C4-2B (cell line): ENCODE measurements around the gene ERAL1.
A peak's percentile ranks its signal among the peaks of the same experiment; 100 is the strongest.
"Not testable (repeated sequence)": the region's sequence is repeated elsewhere in the genome, so short reads cannot be mapped to it uniquely, and the experiment has no call there.

Experiments used
- H3K27ac ChIP-seq: fragments of 450-650 bp; 2 replicates; pipeline ENCODE4 v1.5.1; 2017
- ZFX ChIP-seq: fragments of 450-650 bp; IDR thresholded peaks from 2 replicates; pipeline ENCODE4 v1.6.1; 2017
- TF ChIP-seq, protein P1 (sequence below): fragments of 450-650 bp; conservative IDR thresholded peaks from 2 replicates; pipeline ENCODE4 v1.5.1; 2017; ENCODE audit warnings: mild to moderate bottlenecking

Gene ERAL1

GRCh38 chr17:28841901-28842281 lies 12.9 kb upstream of the ERAL1 start:
- TF ChIP-seq, protein P1, sequence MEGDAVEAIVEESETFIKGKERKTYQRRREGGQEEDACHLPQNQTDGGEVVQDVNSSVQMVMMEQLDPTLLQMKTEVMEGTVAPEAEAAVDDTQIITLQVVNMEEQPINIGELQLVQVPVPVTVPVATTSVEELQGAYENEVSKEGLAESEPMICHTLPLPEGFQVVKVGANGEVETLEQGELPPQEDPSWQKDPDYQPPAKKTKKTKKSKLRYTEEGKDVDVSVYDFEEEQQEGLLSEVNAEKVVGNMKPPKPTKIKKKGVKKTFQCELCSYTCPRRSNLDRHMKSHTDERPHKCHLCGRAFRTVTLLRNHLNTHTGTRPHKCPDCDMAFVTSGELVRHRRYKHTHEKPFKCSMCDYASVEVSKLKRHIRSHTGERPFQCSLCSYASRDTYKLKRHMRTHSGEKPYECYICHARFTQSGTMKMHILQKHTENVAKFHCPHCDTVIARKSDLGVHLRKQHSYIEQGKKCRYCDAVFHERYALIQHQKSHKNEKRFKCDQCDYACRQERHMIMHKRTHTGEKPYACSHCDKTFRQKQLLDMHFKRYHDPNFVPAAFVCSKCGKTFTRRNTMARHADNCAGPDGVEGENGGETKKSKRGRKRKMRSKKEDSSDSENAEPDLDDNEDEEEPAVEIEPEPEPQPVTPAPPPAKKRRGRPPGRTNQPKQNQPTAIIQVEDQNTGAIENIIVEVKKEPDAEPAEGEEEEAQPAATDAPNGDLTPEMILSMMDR = no peak
- H3K27ac ChIP-seq = peak overlapping the region; percentile 78

DNA sequence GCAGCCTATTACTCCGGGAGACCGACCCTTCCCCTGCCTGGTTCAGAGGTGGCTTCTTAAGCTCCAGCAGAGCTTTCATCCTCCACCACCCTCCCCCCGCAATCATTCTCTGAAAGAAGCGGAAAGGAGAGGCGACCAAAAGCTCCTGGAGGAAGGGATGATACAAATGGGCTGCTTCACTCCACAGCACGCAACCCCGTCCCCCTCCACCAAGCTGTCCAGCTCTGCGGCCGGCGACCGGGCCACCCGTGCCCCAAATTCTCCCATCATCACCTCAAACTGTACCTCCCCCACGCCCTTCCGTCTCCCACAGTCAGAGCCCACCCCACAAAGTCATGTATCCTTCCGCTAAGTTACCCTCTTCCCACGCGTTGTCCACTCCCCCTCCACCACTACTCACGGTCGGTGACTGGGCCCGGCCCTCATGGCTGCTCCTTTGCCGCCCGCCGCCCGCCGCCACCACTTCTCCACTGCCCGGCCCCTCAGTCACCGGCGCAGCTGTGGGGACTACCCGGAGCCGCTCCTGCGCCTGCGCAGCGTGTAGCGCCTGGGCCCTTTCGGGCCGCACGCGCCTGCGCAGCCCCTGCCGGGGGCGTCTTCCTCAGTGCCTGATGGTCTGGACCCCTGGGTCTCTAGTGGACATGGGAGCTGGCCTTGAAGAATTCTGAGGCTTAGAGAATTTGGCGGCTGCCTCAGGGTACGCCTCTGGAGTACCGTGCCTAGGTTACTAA lies 12.4 kb upstream of the ERAL1 start, which contains the start of gene FAM222B:
FAM222B (minus strand) TSS at position 509 of the 731 bp plus-strand sequence. CDS start 76,123 bp downstream, outside the sequence.
- TF ChIP-seq, protein P1 = no peak
- TF ChIP-seq ZFX = peak; percentile 56; the same call in 1 of the 2 replicates

GRCh38 chr17:28843816-28844148 lies 11.0 kb upstream of the ERAL1 start:
- TF ChIP-seq ZFX = no peak
- TF ChIP-seq, protein P1 = no peak
- no peak overlapping the region for H3K27ac ChIP-seq

More for the DNA sequence above, 12.4 kb upstream of the ERAL1 start, which contains the start of gene FAM222B:
- H3K27ac ChIP-seq = peak within 1 kb of the TSS; percentile 78

DNA sequence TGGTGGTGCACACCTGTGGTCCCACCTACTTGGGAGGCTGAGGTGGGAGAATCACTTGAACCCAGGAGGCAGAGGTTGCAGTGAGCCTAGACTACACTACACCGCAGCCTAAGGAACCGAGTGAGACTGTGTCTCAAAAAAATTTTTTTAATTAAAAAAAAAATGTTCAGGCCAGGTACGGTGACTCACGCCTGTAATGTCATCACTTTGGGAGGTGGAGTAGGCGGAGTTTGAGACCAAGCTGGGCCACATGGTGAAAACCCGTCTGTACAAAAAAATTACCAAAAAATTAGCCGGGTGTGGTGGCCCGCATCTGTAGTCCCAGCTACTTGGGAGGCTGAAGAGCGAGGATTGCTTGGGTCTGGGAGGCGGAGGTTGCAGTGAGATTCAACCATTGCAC lies 8.6 kb upstream of the ERAL1 start:
- no peak overlapping the region for H3K27ac ChIP-seq
- TF ChIP-seq ZFX = no peak
- TF ChIP-seq, protein P1 = no peak

DNA sequence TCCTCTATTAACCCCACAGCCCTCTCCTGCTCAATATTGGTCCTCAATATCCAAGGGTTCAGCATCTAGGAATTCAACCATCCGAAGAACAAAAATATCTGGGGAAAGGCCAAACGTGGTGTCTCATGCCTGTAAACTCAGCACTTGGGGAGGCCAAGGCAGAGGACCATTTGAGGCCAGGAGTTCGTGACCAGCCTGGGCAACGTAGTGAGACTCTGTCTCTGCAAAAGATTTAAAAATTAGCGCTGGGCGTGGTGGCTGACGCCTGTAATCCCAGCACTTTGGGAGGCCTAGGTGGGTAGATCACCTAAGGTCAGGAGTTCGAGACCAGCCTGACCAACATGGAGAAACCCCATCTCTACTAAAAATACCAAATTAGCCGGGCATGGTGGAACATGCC lies 8.1 kb upstream of the ERAL1 start:
- not testable (repeated sequence) for H3K27ac ChIP-seq

- TF ChIP-seq, protein P1 = peak; percentile 71
- not testable (repeated sequence) for H3K27ac ChIP-seq
Observed at GRCh38 chr17:28848667-28849066, 6.1 kb upstream of the ERAL1 start.

GRCh38 chr17:28849281-28849680 lies 5.5 kb upstream of the ERAL1 start:
- no peak for TF ChIP-seq ZFX
- TF ChIP-seq, protein P1 = no peak
- no peak overlapping the region for H3K27ac ChIP-seq

DNA sequence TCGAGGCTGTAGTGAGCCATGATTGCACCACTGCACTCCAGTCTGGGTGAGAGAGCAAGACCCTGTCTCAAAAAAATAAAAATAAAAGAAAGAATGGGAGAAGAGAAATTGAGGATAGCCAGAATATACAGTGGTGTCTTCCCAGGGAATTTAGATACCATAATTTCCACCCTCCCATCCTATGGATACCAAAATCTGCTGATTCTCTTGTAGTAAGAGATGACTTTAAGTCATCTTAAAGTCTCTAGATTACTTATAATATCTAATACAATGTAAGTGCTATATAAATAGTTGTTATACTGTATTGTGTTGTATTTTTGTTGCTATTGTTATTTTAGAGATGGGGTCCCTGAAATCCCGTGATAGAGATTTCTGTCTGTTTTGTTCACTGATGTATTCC lies 1.5 kb upstream of the ERAL1 start:
- TF ChIP-seq, protein P1 = no peak
- TF ChIP-seq ZFX = no peak
- no peak overlapping the region for H3K27ac ChIP-seq
